Stomach (tissue), 4 donors: Measurements from ENCODE around the gene LRP3.

Experiments
- EP300 ChIP-seq: sonication (generic); formaldehyde crosslinking; IDR thresholded peaks from one replicate; pipeline ENCODE4 v1.6.1; 2017; ENCODE audit warnings: antibody characterized with exemption
- POLR2A ChIP-seq, 4 donors: fragments of 450-650 bp; IDR thresholded peaks; one replicate each; pipeline ENCODE4 v1.6.1; 2016; ENCODE audit warnings: antibody characterized with exemption in 4 of 4, control low read depth in 2 of 4, mild to moderate bottlenecking in 1 of 4, moderate library complexity in 1 of 4
- POLR2AphosphoS5 ChIP-seq, 3 donors: sonication (generic); formaldehyde crosslinking; IDR thresholded peaks; one replicate each; pipeline ENCODE4 v1.6.1; 2016; ENCODE audit warnings: antibody characterized with exemption in 3 of 3
- TF ChIP-seq, protein P1 (sequence below), 7 experiments: fragments of 450-650 bp in 4 of 7; fragments of 200-600 bp in 3 of 7; sonication (generic) in 3 of 7; IDR thresholded peaks; one replicate each; pipeline ENCODE4 v1.5.1; 2016 to 2019; ENCODE audit warnings: antibody characterized with exemption in 7 of 7, control low read depth in 2 of 7, mild to moderate bottlenecking in 1 of 7

DNA sequence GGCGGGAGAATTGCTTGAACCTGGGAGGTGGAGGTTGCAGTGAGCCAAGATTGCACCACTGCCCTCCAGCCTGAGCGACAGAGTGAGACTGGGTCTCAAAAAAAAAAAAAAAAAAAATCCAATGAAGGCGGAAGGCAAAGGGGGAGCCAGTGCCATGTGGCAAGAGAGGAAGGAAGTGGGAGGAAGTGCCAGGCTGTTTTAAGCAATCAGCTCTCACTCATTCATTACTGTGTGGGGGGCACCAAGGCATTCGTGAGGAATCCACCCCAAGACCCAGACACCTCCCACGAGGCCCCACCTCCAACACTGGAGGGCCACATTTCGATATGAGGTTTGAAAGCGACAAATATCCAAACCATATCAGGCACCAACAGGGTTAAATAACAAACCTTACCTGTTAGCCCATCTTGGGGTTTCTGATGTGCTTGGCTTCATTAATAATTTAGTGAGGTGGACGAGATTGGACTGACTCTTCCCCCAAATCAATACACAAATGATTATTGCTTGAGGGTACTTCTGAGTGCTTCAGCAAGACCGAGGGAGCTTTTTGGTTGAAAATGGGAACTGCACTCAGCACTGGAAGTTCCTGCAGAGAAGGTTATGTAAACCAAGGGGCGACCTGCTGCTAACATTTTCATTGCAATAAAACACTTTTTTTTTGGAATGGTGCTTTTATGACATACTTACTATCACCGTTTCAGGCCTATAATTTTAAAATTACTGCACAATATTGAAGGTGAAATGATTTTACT lies 7.5 kb upstream of the LRP3 start:
- TF ChIP-seq POLR2A (IDR thresholded peaks at IDR 0.05) (no peak), EP300 (no peak), POLR2AphosphoS5 (IDR thresholded peaks at IDR 0.05) (no peak)
- TF ChIP-seq, protein P1, sequence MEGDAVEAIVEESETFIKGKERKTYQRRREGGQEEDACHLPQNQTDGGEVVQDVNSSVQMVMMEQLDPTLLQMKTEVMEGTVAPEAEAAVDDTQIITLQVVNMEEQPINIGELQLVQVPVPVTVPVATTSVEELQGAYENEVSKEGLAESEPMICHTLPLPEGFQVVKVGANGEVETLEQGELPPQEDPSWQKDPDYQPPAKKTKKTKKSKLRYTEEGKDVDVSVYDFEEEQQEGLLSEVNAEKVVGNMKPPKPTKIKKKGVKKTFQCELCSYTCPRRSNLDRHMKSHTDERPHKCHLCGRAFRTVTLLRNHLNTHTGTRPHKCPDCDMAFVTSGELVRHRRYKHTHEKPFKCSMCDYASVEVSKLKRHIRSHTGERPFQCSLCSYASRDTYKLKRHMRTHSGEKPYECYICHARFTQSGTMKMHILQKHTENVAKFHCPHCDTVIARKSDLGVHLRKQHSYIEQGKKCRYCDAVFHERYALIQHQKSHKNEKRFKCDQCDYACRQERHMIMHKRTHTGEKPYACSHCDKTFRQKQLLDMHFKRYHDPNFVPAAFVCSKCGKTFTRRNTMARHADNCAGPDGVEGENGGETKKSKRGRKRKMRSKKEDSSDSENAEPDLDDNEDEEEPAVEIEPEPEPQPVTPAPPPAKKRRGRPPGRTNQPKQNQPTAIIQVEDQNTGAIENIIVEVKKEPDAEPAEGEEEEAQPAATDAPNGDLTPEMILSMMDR (IDR thresholded peaks at IDR 0.05), result no peak
